HG03565 (cell line): Measurements from ENCODE around the gene HMGCR.

Experiments used
- ATAC-seq: cut with Tn5 transposase; IDR thresholded peaks from one replicate; pipeline ENCODE4 v1.9.1; 2021; ENCODE audit warnings: mild to moderate bottlenecking, moderate library complexity; ENCODE audit not compliant: unreplicated experiment

HMGCR gene

DNA sequence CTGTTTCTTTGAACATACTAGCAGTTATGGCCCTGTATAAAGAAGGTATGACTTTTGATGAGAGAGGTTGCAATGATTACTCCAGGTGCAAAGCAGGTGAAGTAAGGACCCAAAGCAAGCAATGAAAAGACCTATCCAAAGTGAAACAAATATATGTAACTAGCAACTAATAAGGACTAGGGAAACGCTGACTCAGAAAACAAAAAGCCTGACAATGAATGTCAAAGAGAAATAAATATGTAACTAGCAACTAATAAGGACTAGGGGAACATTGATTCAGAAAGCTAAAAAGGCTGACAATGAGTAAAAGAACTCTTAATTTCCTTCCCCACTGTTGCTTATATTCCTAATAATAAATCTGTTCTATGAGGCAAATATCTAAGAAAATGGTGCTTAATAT is 43.1 kb downstream of the HMGCR start:
- no peak for ATAC-seq

DNA sequence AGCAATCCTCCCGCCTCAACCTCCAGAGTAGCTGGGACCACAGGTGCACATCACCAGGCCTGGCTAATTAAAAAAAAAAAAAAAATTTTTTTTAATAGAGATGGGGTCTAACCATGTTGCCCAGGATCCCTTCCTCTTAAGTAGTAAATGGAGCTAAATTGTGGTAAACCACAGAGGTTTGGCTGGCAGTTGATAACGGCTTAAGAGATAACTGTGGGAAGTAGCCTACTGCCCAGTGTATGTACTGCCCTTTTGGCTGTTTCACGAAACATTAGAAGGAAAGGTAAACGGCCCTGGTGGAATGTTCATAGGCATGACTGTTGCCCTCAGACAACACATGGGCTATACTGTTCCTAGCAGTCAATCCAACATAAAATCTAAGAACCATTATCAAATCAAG is 44.4 kb downstream of the HMGCR start:
- ATAC-seq, result no peak

DNA sequence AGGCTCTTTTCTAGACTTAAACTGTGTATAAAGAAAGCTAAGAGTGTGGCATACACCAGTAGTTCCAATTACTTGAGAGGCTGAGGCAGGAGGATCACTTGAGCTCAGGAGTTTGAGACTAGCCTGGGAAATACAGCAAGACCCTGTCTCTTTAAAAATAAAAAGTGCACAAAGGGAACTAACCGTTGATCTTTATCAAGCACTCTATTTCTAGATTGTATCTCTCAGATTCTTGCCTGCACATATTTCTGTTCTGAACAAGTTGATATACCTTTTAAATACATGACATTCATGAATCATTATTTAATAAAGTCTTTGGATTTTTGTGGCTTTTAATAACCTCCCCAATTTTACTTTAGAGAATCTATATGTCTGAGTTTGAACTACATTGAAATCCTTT is 47.2 kb downstream of the HMGCR start:
- no peak for ATAC-seq

DNA sequence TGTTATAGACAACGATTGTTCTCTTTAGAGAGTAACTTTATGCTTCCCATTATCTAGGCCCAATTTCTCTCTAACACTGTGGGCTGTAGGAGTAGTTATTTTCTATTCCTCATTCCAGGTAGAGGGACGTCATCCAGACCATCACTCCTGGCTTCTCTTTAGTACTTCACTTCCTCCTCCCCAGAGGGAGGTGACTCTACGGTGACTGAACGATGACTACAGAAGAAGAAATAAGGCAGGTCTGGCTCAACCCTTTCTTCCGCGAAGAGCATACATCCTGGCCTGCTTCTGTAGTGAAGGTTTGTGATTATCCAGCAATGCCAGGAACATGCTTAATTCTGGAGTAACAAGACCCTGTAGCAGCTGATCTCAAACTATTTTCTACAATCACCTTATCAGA is 50.8 kb downstream of the HMGCR start:
- ATAC-seq, result no peak

DNA sequence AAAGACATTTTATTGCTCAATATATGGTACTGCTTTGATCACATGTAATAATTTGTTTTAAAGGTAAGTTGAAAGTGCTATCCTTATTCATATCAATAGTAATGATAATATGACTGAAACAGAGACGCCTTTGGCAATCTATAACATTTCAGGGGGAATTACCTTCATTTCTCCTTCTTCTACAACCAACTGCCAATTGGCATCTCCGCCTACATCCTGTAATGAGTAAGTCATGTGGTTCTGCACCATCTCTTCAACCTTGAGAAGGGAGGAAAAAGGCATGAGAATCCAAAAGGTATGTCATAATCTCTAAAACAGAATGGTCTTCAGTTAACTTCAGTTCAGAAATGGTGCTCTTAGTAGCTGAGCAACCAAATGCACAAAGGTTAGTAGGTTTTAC is 52.4 kb downstream of the HMGCR start:
- no peak for ATAC-seq

DNA sequence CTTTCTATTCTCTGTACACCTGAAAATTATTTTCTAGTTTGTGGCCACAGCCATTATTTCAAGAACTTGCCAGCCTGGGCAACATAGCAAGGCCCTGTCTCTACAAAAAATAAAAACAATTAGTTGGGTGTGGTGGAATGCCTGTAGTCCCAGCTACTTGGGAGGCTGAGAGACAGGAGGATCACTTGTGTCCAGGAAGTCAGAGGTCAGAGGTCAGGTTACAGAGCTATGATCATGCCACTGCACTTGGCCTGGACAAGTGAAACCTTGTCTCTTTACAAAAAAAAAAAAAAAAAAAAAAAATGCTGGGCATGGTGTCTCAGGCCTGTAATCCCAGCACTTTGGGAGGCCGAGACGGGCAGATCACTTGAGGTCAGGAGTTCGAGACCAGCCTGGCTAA is 58.3 kb downstream of the HMGCR start:
- no peak for ATAC-seq

DNA sequence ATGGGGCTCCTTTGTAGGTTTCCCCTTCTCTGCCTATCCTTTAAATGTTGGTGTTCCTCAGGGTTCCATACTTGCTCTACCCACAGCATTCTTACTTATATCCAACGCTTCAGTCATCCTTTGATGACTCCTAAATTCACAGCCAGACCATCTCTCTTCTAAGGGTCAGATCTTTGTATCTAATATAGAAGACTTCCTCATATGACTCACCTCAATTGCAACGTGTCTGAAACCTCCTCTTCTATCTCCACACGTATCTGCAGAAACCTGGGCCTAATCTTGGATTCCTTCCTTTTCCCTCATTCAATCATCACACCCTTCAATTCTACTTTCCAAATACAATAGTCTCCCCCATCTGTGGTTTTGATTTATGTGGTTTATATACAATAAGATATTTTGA is 68.3 kb downstream of the HMGCR start:
- ATAC-seq, result no peak
